ENCODE measurements around the gene FBN1.

DNA sequence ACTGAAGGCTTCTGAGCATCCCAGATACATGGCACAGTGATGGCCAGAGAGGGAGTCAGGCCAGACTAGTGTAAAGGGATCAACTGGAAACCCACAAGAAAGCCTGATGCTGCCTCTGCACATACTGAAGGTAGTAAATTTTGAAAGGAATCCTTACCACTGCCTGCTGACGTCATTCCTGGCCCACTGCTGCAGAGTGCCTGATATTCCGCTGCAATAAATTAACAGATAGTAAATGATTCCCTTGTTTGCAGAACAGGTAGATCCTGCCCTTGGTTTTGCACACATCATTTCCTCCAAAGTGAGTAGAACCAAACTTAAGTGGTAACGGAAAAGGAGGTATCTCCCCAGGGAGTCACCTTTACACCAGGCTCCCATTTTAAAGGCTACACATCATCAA is 146.7 kb downstream of the FBN1 start:
- TF ChIP-seq POLR2A (IDR thresholded peaks at IDR 0.05): no peak
- TF ChIP-seq, protein P1, sequence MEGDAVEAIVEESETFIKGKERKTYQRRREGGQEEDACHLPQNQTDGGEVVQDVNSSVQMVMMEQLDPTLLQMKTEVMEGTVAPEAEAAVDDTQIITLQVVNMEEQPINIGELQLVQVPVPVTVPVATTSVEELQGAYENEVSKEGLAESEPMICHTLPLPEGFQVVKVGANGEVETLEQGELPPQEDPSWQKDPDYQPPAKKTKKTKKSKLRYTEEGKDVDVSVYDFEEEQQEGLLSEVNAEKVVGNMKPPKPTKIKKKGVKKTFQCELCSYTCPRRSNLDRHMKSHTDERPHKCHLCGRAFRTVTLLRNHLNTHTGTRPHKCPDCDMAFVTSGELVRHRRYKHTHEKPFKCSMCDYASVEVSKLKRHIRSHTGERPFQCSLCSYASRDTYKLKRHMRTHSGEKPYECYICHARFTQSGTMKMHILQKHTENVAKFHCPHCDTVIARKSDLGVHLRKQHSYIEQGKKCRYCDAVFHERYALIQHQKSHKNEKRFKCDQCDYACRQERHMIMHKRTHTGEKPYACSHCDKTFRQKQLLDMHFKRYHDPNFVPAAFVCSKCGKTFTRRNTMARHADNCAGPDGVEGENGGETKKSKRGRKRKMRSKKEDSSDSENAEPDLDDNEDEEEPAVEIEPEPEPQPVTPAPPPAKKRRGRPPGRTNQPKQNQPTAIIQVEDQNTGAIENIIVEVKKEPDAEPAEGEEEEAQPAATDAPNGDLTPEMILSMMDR (IDR thresholded peaks at IDR 0.05): no peak

All from esophagus squamous epithelium (tissue), 4 donors.